ENCODE measurements around the gene NLRP9.

- TF ChIP-seq FOSL1 (IDR thresholded peaks at IDR 0.05; ENCODE audit: insufficient read depth, low read depth, low read length) (no peak), RAD21 (IDR thresholded peaks at IDR 0.05 in 1 of 2, conservative IDR thresholded peaks at IDR 0.05 in 1 of 2; ENCODE audit: low read depth in 2 of 2, low read length in 2 of 2) (no peak), POLR2A (IDR thresholded peaks at IDR 0.05; ENCODE audit: control extremely low read depth in 1 of 2, low read depth in 2 of 2, low read length in 2 of 2) (no peak), EP300 (IDR thresholded peaks at IDR 0.05; ENCODE audit: borderline replicate concordance in 1 of 2, low read depth in 2 of 2, low read length in 2 of 2) (no peak), CTCF (IDR thresholded peaks at IDR 0.05; ENCODE audit: control extremely low read depth in 1 of 3, insufficient read depth in 1 of 3, low read depth in 1 of 3, low read length in 3 of 3) (no peak), MAX (IDR thresholded peaks at IDR 0.05) (no peak), ATF3 (IDR thresholded peaks at IDR 0.05; ENCODE audit: insufficient read depth, low read depth, low read length) (no peak), TCF12 (IDR thresholded peaks at IDR 0.05; ENCODE audit: low read depth, low read length) (no peak), RNF2 (IDR thresholded peaks at IDR 0.05; ENCODE audit: borderline replicate concordance, low read depth, low read length, missing control alignments, poor library complexity, severe bottlenecking) (no peak)
Measured at GRCh38 chr19:55690109-55690768, 48.0 kb downstream of the NLRP9 start.

Measured in H1 (cell line).